GM19351 (cell line): ENCODE measurements around the gene RPRD1B.

Experiments
- ATAC-seq: cut with Tn5 transposase; IDR thresholded peaks from one replicate; pipeline ENCODE4 v1.9.1; 2021; ENCODE audit warnings: mild to moderate bottlenecking, moderate library complexity; ENCODE audit not compliant: unreplicated experiment

RPRD1B gene, protein sequence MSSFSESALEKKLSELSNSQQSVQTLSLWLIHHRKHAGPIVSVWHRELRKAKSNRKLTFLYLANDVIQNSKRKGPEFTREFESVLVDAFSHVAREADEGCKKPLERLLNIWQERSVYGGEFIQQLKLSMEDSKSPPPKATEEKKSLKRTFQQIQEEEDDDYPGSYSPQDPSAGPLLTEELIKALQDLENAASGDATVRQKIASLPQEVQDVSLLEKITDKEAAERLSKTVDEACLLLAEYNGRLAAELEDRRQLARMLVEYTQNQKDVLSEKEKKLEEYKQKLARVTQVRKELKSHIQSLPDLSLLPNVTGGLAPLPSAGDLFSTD

DNA sequence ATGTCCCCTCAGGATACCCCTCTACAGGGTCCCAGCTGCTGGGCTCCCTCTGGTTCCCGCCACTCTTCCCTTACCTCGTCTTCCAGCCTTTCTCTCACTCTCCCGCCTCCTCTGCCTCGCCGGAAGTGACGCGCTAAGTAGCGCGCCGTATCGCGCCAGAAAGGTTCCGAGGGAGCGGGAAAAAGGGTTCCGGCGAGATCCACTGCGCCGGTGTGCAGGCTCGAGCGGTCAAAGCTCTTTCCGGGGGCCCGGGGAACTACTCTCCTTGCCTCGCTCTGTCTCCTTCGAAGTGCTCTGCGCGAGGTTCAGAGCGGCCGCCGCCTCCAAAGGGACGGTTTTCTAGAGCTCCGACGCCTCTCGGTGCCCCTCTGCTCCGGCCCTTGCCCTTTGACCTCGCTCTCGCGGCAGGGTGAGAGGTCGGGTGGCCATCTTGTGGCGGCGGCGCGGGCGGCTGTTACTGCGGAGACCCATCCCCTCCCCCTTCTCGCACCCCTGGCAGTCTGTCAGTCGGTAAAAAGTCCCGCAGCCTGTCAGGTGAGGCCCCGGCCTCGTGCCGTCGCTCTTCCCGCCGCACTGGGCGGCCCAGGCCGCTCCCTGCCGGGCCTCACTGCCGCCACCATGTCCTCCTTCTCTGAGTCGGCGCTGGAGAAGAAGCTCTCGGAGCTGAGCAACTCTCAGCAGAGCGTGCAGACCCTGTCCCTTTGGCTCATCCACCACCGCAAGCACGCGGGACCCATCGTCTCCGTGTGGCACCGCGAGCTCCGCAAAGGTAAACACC lies at the start of gene RPRD1B, which contains the start of gene TTI1:
TSS of gene RPRD1B (plus strand) at position 417 of the 778 bp plus-strand sequence. CDS start at position 619, 202 bp downstream.
TSS of gene TTI1 (minus strand) at position 127 of the 778 bp plus-strand sequence. CDS start 19,640 bp downstream, outside the sequence.
- peak; percentile 80 for ATAC-seq

DNA sequence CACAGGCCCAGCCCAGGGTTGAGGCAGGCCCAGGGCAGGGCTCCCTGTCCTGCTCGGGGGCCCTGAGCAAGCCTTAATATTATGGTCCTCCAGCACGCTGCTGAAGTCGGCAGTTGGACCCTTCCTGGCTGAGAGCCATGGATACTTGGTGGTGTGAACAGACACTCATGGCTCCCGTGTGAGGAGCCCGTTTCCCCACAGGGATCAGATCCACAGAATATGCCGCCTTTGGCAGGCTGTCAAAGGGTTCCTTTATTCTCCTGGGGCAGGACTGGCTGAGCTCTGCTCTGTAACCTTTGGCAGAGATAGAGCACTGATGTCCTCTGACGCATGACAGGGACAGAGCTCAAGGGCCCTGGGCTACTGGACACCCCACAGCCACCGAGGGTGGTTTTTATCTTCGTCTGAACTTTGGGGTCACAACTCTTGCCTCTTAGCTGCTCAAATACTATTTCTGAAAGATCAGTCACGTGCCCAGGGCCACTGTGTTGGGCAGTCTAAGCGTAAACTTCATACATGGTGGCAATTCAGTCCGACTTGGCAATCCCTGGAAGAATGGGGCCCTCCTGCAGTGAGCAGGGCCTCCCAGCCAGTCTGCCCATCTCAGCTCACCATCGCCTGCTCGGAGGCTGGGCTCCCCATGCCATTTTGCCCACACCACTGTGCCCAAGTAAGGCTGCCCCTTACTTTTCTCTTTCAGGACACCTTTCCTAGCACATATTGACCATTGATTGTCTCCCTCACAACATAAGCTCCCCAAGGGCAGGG lies 49.3 kb upstream of the RPRD1B start:
- ATAC-seq = no peak

DNA sequence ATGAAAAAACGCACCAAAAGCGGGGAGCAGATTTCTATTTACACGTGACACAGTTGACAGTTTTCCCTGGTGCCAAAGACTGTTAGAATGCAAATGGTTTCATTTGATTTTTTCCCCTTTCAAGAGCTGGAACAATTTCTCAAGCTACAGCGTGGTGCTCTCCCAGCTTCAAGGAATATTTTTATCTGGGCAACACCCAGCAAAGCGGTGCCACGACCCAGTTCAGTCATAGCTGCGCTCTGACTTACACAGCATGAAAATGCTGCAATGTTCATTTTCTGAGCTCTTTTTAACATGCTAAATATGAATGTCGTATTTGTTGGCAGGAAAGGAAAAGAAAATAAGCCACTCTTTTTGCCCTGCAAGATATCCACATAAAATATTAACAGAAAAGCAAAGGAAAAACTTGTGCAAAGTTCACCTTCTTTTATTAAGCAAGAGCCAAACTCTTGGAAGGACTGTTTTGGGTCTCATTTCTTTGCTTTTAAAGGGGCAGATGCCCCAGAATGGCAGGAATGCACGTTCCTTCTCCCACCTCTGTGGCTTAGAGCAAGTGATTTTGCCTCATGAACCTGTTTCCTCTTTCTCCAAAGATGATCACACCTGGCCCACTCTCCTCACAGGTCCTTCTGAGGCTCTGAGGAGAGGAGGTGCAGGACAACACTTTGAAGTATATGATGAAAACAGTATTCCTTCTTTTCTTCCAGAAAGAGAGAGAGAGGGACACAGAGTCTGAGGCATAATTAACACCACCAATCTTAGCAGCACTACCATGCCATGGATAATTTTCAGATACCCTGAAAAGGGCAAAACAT lies 47.3 kb upstream of the RPRD1B start:
- no peak for ATAC-seq

DNA sequence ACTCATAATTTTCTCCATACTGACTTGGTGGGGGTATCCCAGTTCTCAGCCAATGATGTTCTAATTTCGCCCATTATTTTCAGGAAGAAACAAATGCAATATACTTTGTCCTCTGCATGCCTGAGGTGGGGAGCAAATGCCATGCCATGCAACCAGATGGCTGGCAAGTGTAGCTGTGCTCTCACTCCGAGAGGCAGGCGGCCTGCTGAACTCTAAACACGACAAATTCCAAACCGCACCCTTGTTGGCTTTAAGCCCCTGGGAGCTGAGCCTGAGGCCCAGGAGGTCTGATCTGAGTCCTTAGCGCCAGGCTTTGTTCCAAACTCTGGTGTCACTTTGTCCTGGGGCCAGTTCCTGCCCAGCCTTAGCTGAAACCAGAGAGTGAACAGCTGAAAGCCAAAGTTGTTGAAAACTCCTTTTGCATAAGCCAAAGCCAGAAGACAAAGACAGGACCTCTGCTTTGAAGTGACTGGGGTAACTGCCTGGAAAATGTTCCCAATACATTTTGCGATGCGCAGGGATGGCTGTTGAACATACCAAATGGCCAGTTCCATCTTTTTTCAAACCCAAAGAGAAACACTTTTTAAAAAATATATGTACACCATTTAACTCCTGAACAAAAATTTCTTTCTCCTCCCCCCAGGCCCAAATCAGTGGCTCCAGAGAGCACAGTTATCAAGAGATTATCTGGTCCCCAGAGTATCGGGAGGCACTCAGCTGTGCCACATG lies 46.5 kb upstream of the RPRD1B start:
- no peak for ATAC-seq

DNA sequence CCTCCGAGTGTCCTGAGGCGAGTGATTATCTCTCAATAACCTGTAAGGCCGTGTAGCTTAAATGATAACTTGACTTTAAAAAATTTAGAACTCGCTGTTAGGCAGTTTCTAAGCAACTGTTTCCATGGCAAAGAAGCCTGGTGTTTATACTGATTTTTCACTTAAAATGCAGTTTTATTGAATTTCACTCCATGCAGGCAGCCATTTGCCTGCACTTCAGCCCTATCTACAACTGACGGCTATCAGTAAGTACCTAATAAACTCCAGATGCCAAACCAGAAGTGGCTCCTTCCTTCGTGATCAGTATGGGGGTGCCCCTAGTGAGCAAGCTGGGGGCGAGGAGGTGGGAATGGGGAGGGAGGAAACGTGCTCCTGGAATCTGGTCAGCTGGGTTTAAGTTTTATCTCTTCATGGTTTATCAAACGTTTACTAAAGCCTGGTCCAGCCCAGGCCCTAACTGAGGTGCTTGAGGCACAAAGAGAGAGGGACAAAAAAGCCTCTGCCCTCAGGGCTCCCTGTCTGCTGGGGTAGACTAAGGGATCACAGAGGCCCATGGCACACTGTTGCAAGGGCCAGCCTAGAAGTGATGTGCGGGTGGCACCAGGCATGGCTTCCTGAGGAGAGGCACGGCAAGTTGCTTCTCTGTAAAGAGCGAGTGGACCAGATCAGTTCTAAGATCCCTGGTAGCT lies 45.8 kb upstream of the RPRD1B start:
- ATAC-seq = no peak

DNA sequence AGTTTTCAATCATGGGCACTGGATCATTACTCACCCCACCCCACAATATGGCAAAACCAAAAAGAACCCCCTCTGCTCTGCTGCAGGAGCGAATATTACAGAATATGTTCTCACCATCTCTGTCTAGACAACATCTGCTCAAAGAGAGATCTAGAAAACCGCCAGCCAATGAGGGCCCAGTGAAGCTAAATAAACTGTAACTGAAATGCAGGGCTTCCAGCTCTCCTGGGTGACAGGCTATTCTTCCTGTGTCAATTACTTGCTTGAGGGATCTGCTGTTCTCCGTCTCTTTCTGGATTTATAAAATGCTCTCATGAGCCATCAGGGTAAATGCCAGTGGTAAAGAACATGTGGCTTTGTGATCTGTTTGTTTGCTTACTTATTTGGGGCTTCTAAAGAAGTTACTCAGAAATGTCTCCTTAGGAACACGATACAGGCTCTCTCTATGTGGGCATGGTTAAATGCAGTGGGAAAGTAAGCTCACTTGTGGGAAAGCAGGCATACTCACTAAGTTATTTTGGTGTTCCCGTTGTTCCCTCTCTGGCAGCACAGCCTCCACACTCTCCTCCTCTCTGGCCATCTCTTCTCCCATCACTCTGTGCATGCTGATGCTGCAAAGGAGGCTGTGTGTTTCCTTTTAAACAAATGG lies 45.1 kb upstream of the RPRD1B start:
- ATAC-seq = no peak

DNA sequence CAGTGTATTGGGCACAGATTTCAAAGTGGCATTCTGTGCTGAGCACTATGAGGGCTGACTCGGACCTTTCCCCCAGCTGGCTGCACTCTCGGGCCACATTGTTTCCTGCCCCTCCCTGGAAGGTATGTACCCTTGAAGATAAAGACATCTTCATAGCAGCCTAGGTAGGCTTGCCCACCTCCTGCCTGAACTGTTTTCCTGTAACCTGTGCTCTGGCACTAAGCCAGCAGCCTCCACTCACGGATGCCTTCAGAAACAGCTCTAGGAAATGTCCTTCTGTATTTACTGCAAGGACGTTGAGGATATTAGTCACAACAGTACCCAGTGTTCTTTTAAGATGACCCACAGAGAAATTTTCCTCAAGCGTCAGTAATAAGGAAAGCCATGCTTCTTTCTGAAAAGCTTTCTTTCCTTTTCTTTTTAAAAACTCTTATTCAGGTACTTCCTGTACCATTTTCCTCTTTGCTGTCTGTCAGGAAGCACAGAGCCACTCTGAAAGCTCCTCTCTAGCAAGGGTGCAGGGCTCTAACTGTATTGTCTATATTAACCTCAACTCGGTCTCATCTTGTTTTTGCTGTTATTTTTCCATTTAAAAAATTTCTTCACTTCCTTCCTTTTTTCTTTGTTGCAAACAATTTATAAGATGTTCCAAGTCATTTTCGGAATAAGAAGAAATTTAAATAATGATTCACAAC lies 43.8 kb upstream of the RPRD1B start:
- ATAC-seq = no peak

DNA sequence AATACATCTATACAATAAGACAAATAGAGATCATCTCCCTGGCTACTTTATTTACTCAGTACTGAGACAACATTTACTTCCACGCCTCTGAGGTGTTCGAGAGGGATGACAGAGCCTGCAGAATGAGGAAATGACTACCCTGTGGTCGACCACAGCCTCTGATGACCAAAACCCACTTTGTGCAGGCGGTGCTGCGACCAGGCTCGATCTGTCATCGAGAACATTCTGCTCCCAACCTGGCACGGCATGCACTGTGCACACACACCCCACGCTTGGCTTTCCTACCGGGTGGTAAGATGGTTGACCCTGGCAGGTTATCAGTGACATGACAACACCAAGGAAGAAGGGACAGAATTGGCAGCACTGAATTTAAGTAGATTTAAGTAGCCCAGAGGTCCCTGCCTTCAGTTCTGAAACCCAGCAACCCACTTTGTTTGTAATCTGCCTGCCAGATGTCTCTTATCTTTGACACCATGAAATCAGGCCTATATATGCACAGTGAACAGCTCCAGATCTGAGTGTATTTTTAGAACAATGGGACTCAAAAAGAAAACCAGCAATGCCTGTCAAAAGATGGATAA lies 42.9 kb upstream of the RPRD1B start:
- ATAC-seq = peak; percentile 94

DNA sequence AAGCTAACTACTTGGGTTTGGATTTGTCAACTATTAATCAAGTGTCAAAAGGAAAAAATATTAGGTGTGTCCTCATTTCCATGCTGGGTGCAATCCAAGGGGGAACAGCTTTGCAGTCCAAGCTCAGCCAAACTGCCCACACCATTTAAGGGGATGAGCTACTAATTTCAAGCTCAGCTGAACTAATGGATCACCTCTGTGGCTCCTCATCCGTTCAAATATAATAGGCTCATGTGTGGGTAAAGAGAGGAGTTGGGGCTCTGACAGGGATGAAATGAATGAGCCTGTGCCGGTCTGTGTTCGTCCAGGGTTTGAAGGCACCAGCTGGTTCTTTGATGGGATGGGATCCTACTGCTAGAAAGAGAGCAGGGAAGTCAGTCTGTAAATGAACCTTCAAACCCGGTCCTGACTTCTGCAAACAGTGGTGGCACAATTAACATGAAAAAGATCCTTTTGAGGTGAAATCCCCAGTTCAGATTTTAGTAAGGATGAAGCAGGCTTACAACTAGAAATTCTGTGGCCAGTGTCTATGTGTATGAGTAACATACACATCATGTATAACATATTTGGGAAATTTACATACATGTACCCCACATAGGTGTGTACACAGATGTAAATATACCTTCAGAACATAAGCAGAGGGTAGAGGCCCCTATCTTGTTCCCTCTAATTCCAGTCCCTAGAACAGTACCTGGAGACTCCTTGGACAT lies 42.2 kb upstream of the RPRD1B start:
- no peak for ATAC-seq

DNA sequence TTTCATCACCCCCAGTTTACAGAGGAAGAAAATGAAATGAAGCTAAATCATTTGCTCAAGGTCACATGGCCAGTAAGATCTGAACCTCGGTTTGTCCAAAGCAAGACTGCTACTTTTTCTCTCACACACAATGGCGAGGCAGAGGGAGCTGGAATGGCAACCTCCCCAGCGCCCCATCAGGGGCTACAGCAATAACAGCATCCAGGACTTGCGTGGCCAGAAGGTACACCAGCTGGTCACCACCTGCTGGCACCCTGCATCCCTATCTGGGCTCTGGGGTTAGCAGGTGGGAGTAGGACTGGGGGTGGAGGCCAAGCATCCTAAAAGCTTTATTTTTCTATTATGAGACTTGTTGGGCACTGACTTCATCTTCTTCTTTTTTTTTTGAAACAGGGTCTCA lies 41.6 kb upstream of the RPRD1B start:
- no peak for ATAC-seq

DNA sequence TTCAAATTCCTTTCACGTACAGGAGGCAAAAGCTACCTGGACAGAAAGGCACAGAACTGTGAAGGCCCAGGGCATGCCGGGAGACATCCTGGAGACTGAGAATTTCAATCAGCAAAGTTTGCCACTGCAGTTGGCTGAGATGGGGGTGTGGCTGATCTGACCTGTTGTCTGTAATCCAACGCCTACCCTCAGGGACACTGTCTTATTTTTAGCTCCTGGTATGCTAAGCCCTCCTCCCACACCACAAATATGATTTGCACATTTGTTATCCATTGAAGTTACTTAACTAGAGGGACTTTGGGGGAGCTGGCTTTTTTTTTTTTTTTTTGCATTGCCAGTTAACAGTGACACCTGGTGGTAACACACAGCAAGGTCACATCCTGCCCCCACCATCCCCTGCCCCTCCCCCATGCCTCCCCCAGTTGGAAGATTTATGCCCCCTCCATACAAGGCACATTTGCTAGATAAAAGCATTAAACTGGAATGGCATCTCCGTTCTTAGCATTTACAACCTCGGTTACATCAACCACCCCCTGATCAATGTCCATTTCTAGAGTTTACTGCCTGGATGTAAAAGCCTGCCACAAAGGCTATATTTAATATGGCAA lies 40.6 kb upstream of the RPRD1B start:
- ATAC-seq = no peak

DNA sequence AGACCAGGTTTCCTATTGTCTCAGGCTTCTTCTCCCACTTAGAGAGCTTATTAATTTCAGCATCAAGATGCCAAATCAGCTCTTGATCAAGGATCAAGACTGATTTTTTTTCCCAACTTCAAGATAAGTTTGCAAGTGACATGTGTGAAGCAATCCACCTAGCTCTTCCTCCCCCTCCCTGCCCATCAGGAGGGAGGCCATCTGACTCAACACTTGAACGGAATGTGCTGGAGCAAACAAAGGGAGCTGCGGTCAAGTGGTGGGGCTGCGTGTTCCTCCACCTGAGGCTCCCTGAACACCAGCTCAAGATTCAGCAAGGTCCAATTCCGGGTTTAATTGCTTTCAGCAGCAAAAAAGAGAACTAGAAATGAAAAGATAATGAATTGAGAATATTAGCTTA lies 39.0 kb upstream of the RPRD1B start:
- ATAC-seq = no peak

DNA sequence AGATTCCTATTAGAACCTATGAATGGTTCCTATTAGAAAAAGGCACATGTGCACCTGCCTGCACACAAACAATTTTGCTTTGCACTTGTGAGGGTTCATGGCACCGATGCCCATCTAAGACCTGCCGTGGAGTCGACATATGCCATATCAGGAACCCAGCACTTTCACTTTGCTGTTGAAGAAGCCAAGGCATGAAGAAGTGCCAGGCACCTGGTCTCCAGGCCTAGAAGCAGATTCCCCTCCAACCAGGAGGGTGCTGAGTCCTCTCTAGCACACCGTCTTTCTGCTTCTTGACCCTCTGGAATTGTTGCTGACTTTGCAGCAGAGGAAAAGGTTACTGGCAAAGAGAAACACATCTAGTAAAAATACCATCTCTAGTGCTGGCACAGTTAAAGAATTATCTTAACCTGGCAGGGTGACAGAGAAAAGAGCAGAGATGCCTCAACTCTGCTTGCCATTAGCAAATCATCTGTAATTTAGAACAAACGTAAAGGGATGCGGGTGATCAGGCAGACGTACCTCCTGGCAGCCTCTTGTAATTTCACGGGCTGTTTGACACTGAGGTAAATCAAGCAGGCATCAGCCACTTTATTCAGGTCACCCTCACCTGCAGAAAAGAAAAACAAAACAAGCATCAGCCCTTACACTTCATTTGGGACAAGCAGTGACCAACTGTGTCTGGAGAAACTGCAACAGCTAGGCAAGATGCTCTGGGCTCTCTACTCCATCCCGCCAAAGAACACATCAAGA lies 37.5 kb upstream of the RPRD1B start:
- no peak for ATAC-seq

DNA sequence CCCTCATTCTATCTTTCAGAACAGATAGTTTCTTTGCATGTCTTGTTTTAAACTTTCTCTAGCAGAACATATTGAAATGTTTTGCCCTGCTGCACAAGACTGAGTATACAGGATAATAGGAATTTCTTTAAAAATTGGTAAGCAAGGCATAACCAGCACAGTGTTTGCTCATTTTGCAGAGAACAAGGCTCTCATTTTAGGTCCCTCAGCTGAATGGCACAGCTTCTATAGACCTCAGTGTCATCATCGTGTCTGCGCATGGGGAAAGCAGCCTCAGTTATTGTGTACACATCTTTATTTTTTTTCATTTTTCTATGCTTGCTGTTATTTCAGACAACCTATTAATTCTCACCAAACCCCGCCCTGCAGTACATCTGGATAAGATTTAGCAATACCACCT lies 36.0 kb upstream of the RPRD1B start:
- ATAC-seq = no peak

DNA sequence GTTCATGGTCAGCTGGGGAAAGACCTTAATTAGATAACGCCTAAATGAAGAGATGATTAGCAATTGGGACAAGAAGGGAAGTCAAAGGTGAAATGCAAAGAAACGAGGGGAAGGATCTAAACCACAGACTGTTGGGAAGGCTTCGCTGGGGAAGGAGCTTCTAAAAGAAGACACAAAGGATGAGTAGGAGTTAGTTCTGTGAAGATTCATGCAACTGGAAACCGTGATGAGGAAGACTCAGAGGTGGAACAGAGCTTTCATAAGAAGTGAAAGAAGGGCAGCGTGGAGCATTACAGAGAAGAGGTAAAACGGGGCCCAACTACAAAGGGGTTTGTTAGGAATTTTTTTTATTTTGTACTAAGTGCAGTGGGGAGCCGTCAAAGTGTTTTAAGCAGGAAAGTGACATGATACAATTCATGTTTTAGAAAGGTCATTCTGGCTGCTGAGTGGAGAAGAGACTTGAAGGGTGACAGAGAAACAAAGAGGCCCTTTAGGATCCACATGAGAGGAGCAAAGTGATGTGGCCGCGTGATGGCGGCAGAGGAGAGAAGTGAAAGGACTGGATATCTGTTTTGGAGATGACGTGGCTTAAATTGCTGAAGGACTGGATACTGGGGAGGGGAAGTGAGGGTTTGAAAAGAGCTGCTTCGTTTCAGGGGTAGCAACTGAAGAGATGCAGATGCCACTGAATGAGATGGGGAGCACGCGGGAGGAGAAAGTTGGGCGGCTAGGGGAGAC lies 33.9 kb upstream of the RPRD1B start:
- no peak for ATAC-seq
